Measurements from ENCODE around the gene MT3.

DNA sequence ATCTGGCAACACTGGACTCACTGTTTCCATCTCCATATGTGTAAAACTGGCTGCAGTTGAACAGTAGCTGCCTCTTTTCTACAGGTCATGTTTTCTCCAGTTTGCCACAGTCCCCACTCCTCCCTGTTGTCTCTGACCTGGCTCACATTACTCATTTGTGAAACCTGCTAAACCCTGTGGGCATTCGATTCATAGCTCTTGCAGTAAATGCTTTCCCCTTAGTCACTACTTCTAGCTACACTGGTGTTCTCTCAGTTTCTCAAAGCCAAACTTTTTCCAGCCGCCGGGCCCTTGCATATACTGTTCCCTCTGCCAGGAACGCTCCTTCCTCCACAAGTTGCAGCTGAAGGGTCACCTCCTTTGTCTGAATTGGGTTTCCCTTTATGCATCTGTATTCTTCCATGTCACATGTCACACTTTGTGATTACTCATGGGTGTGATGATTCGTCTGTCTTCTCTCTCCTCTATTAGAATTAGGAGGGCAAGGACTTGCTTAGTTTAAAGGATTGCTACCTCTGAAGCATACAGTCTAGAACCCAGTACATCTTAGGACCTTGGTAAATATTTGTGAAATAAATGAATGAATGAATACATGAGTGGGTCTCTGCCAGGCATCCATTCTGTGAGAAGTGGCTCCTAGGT lies 39.5 kb upstream of the MT3 start:
- TF ChIP-seq, protein P1, sequence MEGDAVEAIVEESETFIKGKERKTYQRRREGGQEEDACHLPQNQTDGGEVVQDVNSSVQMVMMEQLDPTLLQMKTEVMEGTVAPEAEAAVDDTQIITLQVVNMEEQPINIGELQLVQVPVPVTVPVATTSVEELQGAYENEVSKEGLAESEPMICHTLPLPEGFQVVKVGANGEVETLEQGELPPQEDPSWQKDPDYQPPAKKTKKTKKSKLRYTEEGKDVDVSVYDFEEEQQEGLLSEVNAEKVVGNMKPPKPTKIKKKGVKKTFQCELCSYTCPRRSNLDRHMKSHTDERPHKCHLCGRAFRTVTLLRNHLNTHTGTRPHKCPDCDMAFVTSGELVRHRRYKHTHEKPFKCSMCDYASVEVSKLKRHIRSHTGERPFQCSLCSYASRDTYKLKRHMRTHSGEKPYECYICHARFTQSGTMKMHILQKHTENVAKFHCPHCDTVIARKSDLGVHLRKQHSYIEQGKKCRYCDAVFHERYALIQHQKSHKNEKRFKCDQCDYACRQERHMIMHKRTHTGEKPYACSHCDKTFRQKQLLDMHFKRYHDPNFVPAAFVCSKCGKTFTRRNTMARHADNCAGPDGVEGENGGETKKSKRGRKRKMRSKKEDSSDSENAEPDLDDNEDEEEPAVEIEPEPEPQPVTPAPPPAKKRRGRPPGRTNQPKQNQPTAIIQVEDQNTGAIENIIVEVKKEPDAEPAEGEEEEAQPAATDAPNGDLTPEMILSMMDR (IDR thresholded peaks at IDR 0.05; ENCODE audit: low read depth, low read length, poor library complexity, severe bottlenecking), result no peak
- TF ChIP-seq EZH2phosphoT487 (IDR thresholded peaks at IDR 0.05; ENCODE audit: borderline replicate concordance, low read length), result no peak

Measured in DOHH2 (cell line).